CD4-positive, alpha-beta T cell treated with Interleukin-6 at 100 ng/mL for 8 hours (primary cell): ENCODE results near the gene CDH24.

Experiments
- DNase-seq: peaks from one replicate; pipeline ENCODE4 v3.0.0-alpha.2; 2020; ENCODE audit warnings: mixed read lengths, low spot score

CDH24 gene

GRCh38 chr14:23089498-23090253 lies 32.4 kb upstream of the CDH24 start:
- no peak for DNase-seq

GRCh38 chr14:23086565-23086964 lies 29.2 kb upstream of the CDH24 start:
- DNase-seq, result no peak

GRCh38 chr14:23085458-23085857 lies 28.1 kb upstream of the CDH24 start:
- DNase-seq, result no peak

- DNase-seq, result no peak
Measured at GRCh38 chr14:23080474-23080873, 23.2 kb upstream of the CDH24 start.

GRCh38 chr14:23079716-23080115 lies 22.4 kb upstream of the CDH24 start:
- DNase-seq, result no peak

GRCh38 chr14:23078692-23079116 lies 21.4 kb upstream of the CDH24 start:
- DNase-seq, result no peak

GRCh38 chr14:23077962-23078361 lies 20.6 kb upstream of the CDH24 start:
- DNase-seq, result no peak

- peak; percentile 18 for DNase-seq
Measured at GRCh38 chr14:23076785-23077408, 19.6 kb upstream of the CDH24 start.

GRCh38 chr14:23074906-23075305 lies 17.6 kb upstream of the CDH24 start:
- no peak for DNase-seq

- DNase-seq, result no peak
Measured at GRCh38 chr14:23071921-23072539, 14.7 kb upstream of the CDH24 start.

- DNase-seq, result peak; percentile 73
Measured at GRCh38 chr14:23071244-23071920, 14.1 kb upstream of the CDH24 start.

GRCh38 chr14:23070262-23071129 lies 13.2 kb upstream of the CDH24 start:
- DNase-seq, result no peak

GRCh38 chr14:23069413-23069806 lies 12.1 kb upstream of the CDH24 start:
- DNase-seq, result no peak

- peak; percentile 77 for DNase-seq
Measured at GRCh38 chr14:23068789-23069412, 11.6 kb upstream of the CDH24 start.

GRCh38 chr14:23067847-23068788 lies 10.8 kb upstream of the CDH24 start:
- DNase-seq, result no peak

GRCh38 chr14:23066855-23067744 lies 9.8 kb upstream of the CDH24 start:
- no peak for DNase-seq

- DNase-seq, result no peak
Measured at GRCh38 chr14:23066368-23066767, 9.0 kb upstream of the CDH24 start.

GRCh38 chr14:23063601-23064000 lies 6.3 kb upstream of the CDH24 start:
- no peak for DNase-seq

GRCh38 chr14:23062002-23062401 lies 4.7 kb upstream of the CDH24 start:
- no peak for DNase-seq
